Measurements from ENCODE around the gene BCL6B.

BCL6B gene

GRCh38 chr17:7060165-7060891 lies 37.5 kb downstream of the BCL6B start:
- Histone ChIP-seq H3F3A (ENCODE audit: insufficient read depth, low read length) (no peaks in the 10 kb centered on the region), H3K4me2 (ENCODE audit: low read length) (no peak overlapping the region), H3K27ac (ENCODE audit: low read depth, low read length, poor library complexity, severe bottlenecking) (no peak overlapping the region), H3K9ac (ENCODE audit: low read length) (no peak overlapping the region), H3K9me2 (ENCODE audit: low read depth, low read length) (no peaks in the 10 kb centered on the region), H3K9me3 (ENCODE audit: low read length) (no peaks in the 10 kb centered on the region), H3K79me2 (ENCODE audit: insufficient read depth, low read length) (no peaks in the 10 kb centered on the region), H3K36me3 (ENCODE audit: insufficient read depth, low read length) (no peaks in the 10 kb centered on the region), H3K27me3 (ENCODE audit: insufficient read depth, low read length) (no peaks in the 10 kb centered on the region; the same call in 1 of the 2 replicates), H4K20me1 (ENCODE audit: insufficient read depth, low read length) (no peaks in the 10 kb centered on the region), H2AFZ (ENCODE audit: low read length) (no peak overlapping the region), H3K4me3 (ENCODE audit: low read depth, low read length, poor library complexity, severe bottlenecking) (no peak overlapping the region), H3K4me1 (ENCODE audit: insufficient read depth, low read length, severe bottlenecking) (no peaks in the 10 kb centered on the region)
- TF ChIP-seq EZH2 (IDR thresholded peaks at IDR 0.05; ENCODE audit: borderline replicate concordance, low read length) (no peak), CTCF (IDR thresholded peaks at IDR 0.05; ENCODE audit: low read length) (no peak)

- no peaks in the 10 kb centered on the region for H3K36me3 ChIP-seq (ENCODE audit: insufficient read depth, low read length)
- no peaks in the 10 kb centered on the region for H3K79me2 ChIP-seq (ENCODE audit: insufficient read depth, low read length)
- H3K9me3 ChIP-seq (ENCODE audit: low read length) = no peaks in the 10 kb centered on the region
- peaks cover 6% of the 10 kb centered on the region; the same call in 1 of the 2 replicates for H3K27me3 ChIP-seq (ENCODE audit: insufficient read depth, low read length)
- H3K4me1 ChIP-seq (ENCODE audit: insufficient read depth, low read length, severe bottlenecking) = no peaks in the 10 kb centered on the region
- no peak overlapping the region for H3K4me2 ChIP-seq (ENCODE audit: low read length)
- TF ChIP-seq EZH2 (IDR thresholded peaks at IDR 0.05; ENCODE audit: borderline replicate concordance, low read length) = no peak
- TF ChIP-seq CTCF (IDR thresholded peaks at IDR 0.05; ENCODE audit: low read length) = no peak
- no peak overlapping the region for H3K4me3 ChIP-seq (ENCODE audit: low read depth, low read length, poor library complexity, severe bottlenecking)
- no peak overlapping the region for H3K9ac ChIP-seq (ENCODE audit: low read length)
- no peak overlapping the region for H2AFZ ChIP-seq (ENCODE audit: low read length)
- H3K9me2 ChIP-seq (ENCODE audit: low read depth, low read length) = no peaks in the 10 kb centered on the region
- no peak overlapping the region for H3K27ac ChIP-seq (ENCODE audit: low read depth, low read length, poor library complexity, severe bottlenecking)
- no peaks in the 10 kb centered on the region for H3F3A ChIP-seq (ENCODE audit: insufficient read depth, low read length)
- H4K20me1 ChIP-seq (ENCODE audit: insufficient read depth, low read length) = no peaks in the 10 kb centered on the region
Measured at GRCh38 chr17:7063518-7064094, 40.8 kb downstream of the BCL6B start.

- Histone ChIP-seq H3K9me3 (ENCODE audit: low read length) (no peaks in the 10 kb centered on the region), H2AFZ (ENCODE audit: low read length) (no peak overlapping the region)
Measured at GRCh38 chr17:7064261-7064660, 41.4 kb downstream of the BCL6B start.

More at GRCh38 chr17:7064261-7064660, 41.4 kb downstream of the BCL6B start:
- no peaks in the 10 kb centered on the region for H4K20me1 ChIP-seq (ENCODE audit: insufficient read depth, low read length)
- no peak overlapping the region for H3K4me3 ChIP-seq (ENCODE audit: low read depth, low read length, poor library complexity, severe bottlenecking)
- no peaks in the 10 kb centered on the region for H3K79me2 ChIP-seq (ENCODE audit: insufficient read depth, low read length)
- H3K9ac ChIP-seq (ENCODE audit: low read length) = no peak overlapping the region
- H3F3A ChIP-seq (ENCODE audit: insufficient read depth, low read length) = no peaks in the 10 kb centered on the region
- no peak overlapping the region for H3K27ac ChIP-seq (ENCODE audit: low read depth, low read length, poor library complexity, severe bottlenecking)
- no peaks in the 10 kb centered on the region for H3K9me2 ChIP-seq (ENCODE audit: low read depth, low read length)
- no peaks in the 10 kb centered on the region for H3K4me1 ChIP-seq (ENCODE audit: insufficient read depth, low read length, severe bottlenecking)
- no peaks in the 10 kb centered on the region; the same call in 1 of the 2 replicates for H3K36me3 ChIP-seq (ENCODE audit: insufficient read depth, low read length)
- no peak overlapping the region for H3K4me2 ChIP-seq (ENCODE audit: low read length)
- no peak for TF ChIP-seq EZH2 (IDR thresholded peaks at IDR 0.05; ENCODE audit: borderline replicate concordance, low read length)
- H3K27me3 ChIP-seq (ENCODE audit: insufficient read depth, low read length) = peaks cover 6% of the 10 kb centered on the region; the same call in 1 of the 2 replicates

Data from OCI-LY1 (cell line).